ENCODE data around the gene CDC42EP5.

- TF ChIP-seq CTCF (IDR thresholded peaks at IDR 0.05; ENCODE audit: insufficient read depth, low read depth, low read length) (no peak), EZH2 (IDR thresholded peaks at IDR 0.05; ENCODE audit: insufficient read depth, low read length) (no peak)
These were observed 41.7 kb downstream of the CDC42EP5 start for GRCh38 chr19:54431255-54431838.

All from astrocyte (in vitro differentiated cells and primary cell).